ENCODE measurements around the gene MTCL1.

The MTCL1 gene

DNA sequence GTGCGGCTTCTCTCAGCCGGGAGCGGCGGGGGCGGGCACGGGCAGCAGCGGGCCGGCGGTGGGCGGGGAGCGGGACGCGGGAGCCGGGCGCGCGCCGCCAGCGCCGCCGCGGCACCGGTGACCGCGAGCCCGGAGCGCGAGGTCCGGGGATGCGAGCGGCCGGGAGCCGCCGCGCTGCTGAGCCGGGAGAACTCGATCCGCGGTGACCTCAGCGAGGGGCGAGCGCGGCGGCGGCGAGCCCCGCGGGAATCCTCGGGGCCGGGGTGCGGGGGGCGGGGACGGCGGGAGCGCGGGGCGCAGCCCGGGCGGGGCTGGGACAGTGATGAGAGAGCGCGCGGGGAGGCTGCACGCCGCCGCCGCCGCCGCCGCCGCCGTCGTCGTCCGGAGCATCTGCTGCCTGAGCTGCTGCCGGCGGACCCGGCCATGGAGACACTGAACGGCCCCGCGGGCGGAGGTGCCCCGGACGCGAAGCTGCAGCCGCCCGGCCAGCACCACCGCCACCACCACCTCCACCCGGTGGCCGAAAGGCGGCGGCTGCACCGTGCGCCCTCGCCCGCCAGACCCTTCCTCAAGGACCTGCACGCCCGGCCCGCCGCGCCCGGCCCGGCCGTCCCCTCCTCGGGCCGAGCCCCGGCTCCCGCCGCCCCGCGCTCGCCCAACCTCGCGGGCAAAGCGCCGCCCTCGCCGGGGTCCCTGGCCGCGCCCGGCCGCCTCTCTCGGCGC is at the start of gene MTCL1:
Gene MTCL1 (plus strand): TSS at position 319 of the 723 bp plus-strand sequence. CDS start 105 bp downstream, at position 424.
- DNase-seq: peak in 1 of 3 donors; percentile 41

DNA sequence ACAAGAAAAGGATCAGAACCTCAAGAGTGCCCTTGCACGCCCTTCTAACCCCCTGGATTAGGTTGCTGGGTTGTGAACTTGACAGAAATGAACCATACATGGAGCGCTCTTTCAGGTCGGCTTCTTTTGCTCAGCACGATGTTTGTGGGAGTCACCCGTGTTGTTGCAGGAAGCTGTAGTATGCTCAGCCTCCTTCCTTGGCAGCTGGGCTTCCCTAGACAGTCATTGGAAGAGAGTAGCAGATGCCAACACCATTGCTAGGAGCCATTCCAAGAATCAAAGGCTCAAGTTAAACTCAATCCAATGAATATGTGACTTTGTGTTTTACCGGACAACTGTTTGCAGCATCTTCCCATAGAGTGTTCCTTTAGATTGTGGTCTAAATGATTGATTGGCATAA is 49.1 kb upstream of the MTCL1 start:
- no peak for DNase-seq

DNA sequence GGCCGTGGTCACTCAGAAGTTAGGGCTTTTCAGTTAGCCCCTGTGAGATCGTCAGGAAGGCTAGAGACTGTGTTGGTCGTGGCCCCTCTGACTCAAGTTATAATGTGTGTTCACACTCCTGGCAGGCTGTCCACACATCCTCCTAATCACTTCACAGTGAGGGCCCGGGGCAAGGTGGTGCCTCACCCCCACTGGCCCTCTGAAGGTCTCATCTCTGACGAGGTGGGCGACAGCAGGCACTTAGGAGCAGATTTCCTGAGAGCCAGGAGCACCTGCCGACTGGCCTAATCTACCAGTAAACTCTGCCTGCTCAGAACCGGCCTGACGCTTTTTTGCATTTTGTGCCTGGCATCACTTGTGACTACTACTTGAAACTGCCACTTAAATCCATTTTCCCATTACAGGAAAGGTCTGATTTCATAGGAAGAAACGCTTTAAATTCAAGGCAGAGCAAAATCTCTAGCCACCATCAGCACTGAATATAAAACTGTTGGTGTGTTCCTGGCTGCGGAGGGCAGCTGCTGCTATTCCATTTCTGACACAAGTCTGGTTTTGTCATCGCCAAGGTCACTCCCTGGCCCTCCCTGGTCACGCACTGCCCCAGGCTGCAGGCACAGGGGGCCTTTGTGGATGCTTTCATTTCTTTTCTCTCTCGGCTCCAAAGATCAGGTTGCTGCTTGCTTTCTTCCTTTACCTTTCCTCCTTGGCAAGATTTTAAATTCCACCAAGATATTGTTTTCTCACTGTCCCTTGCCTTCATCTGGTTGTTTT is 48.1 kb upstream of the MTCL1 start:
- no peak for DNase-seq

DNA sequence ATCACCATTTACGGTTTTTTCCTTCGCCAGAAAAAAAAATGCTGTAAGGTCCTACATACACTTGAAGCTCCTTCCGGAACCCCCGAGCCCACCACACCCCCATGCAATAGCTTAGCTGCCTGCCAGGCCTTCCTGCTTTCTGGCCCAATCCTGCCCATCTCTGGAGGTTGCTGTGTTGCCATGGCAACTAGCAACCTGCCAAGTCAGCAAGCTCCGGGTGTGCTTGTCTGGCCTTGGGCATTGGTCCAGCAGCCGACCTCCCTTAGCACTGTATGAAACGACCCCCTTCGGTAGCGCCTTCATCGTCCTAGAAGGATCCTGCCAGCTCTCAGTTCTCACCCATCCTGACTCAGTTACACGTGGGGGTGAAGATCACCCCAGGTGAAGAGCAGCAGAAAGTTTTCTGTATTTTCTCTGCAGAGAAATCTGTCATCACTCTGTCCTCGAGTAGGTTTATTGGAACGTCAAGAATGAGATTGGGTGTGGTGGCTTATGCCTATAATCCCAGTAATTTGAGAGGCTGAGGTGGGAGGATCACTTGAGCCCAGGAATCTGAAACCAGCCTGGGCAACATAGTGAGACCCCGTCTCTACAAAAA is 47.4 kb upstream of the MTCL1 start:
- no peak for DNase-seq

DNA sequence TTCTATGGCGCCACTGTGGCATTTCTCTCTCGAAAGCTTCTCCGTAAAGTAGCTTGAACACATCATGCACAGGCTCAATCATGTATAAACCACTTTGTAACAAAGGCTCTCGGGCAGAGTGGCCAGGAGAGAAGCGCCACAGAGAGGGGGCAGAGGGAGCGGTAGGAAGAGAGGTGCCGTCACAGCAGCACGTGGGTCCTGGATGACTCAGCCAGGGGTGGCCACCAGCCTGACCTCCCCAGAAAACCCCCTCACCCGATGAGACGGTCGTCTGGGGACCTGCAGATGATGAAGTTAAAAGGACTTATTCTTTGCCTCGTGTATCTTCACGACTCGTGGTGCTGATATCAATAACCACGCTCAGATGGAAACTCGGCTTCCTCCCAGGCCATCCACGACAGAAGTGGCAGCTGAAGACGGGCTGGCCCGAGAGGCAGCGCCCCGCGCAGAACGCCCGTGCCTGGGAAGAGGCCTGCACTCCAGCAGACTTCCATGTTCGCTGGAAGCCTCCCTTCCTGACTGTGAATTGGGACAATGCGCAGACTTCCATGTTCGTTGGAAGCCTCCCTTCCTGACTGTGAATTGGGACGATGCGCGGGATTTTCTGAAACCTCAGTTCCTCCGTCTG is 46.4 kb upstream of the MTCL1 start:
- DNase-seq: no peak

DNA sequence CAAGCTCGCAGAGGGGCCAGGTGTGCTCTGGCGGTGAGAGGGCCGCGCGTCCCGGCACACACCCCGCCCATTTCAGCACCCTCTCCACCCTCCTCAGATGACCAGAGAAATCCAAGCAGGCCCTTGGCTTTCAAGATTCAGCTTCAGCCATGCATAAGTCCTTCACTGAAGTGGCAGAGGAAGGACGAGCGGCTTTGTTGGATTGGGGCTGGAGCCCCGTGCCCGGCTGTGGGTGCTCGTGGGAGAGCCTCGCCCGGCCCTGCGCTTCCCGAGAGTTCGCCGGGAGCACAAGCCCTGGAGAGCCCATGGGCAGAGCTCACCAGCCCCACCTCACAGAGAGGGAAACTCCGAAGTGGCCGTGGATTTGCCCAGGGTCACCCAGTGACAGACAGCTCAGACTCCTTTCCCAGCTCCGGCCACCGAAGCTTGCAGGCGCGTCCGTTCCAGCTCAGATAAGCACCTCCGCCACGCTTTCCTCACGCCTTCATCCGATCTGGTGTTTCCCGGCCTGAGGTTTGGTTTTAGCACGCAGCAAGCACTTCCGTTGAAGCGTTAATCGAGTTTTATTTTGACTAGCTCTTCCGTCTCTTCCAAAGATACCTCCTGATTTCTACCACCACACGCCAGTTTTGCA is 45.6 kb upstream of the MTCL1 start:
- DNase-seq: no peak

DNA sequence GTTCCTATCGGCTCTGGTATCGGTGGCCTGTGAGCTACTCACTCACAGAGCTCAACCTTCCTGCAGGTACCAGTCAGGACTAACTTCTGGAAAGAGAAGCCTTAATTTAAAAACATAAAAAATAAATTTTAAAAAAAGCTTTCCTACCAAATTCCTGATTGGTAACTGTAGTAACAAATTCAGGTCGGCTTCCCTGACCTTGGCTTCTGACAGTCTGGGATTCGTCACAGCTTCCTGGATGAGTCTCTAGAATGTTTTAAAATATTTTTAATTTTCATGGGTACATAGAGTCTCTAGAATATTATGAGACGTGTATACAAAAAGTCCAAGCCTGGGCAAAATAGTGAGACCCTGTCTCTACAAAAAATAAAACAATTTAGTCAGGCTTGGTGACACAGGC is 45.0 kb upstream of the MTCL1 start:
- no peak for DNase-seq

DNA sequence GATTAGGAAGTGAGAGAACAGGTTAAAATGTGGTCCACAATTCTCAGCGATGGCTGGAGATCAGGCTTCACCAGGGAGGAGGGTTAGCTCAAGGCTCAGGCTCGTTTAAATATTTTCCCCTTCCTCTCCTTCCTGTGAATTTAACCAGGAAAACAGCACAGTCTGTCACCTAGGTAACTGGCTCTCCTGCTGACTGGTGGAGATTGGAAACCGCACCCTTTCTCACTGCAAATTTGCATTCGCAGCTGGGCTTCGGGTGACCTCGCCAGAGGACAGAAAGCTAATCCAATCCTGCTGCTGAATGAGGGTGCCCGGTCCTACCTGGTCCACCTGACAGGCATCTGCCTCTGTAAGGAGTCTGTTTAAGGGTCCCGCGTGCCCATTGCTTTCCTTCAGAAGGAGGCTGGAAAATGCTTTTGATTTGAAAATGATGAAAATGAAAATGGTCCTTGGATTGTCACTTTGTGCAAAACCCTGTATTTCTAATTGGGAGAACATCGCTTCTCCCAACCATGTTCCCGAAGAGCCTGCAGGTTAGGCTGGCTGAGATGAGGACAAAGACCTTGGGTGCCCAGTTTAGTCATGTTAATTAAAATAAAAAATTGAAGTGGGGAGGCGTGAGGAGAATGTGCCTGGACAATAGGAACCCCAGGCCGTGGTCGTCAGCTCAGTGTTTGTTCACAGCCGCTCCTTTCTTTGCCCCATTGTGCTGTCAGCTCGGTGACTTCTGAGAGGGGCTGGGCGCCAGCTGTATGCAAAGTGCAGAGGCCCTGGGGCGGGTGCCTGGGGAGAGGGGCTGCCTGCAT is 43.4 kb upstream of the MTCL1 start:
- DNase-seq: no peak

DNA sequence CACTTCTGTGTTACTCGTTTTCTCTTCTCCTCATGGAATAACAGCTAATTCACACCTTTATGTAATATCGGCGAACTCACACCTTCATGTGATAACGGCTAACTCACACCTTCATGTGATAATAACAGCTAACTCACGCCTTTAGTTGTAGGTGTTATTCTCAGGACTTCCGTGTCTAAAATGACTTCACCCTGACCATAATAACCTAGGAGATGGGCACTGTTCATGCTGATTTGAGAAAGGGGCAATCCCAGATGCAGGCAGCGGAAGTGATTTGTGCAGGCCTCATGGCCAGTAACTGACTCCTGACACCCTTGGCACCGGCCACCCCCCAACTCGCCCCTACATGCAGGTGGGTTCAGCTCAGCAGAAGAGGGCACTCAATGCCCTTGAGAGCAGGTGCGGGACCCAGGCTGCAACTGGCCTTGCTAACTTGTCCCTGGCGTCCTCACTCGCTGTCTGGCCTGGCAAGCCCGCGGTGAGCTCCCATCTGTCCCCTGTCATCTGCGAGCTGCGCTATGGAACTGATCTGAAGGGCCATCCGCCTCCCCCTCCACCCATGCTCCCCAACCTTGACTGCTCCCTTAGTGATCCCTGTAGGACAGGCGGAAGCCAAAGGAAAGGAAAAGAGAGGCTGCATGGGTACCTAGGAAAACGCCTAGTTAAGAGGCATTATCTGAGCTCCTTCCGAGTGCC is 42.6 kb upstream of the MTCL1 start:
- no peak for DNase-seq

DNA sequence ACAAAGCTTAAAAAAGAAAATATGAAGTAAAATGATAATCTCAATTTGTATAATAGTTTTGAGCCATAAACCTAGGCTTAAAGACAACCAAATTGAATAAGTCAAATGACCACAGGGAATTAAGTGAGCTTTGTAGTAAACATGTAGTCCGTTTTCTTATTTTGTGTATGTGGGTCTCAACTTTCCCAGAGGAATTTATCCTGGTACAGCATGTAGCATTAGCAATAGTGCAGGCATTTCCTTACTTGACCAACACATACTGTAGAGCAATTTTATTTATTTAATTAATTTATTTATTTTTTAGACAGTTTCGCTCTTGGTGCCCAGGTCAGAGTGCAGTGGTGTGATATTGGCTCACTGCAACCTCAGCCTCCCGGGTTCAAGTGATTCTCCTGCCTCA is 37.5 kb upstream of the MTCL1 start:
- DNase-seq: no peak

DNA sequence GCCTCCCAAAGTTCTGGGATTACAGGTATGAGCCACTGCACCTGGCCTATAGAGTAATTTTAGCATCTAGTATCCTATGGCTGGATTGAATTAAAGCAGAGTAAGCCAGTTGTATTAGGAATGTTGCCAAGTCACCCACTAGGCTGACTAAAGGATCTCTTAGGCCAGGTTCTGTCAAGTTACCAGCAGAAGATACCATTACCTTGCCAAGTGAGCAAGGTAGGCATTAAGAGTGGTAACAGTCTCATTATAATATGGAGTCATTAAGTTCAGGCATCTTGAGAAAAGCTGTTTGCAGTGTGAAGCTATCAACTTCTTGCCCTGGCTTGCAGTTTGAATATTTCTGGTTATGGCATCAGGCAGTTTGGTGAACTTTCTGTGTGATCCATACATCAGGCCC is 37.0 kb upstream of the MTCL1 start:
- no peak for DNase-seq

DNA sequence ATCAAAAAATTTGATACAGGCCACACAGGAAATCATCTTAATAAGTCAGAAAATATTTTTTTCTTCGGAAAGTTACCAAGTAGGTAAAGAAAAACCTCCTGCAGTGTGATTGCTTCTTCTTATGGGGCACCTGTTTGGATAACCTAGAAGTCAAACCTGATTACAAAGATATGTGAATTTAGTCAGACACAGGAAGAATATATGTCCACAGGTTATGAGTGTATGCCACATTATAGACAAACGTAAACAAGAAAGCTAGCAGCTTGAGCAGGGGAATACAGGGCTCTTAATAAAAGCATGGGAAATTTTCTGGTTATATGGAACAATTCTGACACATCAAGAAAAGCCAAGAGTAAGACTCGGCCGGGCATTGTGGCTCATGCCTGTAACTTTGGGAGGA is 35.8 kb upstream of the MTCL1 start:
- DNase-seq: no peak

DNA sequence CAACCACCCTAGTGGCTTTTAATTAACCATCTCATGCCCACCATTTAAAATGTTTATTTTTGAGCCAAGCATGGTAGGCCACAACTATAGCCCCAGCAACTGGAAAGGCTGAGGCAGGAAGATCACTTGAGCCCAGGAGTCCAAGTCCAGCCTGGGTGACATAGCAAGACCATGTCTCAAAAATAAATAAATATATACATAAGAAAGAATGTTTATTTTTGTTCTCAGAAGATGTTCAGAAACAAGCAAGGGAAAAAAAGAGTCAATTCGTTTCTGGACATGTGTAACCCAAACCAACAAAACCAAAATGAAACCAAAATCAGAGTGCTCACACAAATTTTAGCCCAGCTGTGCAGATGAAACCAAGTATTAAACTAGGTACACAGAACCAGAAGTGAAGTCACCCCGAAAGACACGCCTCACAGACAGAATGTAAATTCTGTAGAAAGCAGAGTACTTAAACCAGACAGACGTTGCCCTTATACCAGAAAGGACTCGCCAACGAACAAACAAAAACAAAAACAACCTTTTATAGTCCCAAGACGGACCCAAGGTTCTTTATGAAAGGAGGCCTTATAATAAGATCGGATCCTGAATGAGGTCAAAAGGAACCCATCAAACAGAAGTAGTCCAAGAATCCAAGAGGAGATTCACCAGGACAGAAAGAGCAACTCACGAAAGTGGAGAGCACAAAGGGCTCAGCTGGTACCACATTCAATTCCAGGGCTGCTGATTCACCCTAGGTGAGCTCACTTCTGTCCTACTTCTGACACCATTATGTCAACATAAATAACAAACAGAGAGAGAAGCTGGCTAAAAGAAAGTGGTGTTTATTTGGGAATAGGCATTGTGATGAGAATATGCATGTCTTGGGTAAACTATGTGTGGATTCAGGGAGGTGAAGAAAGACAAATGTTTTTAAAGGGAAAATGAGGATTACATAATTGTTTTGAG is 31.8 kb upstream of the MTCL1 start:
- no peak for DNase-seq

DNA sequence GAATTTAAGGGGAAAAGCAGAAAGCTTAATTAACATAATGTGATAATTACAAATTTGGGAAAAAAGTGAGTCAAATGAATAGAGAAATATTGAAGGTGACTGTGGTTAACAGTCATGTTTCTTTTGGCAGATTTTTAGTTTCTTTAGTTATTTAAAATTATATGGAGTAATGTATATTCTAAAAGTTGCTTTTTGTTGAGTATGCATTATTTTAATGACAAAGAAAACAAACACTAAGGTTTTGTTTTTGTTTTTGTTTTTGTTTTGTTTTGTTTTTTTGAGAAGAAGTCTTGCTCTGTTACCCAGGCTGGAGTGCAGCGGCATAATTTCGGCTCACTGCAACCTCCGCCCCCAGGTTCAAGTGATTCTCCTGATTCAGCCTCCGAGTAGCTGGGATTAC is 30.3 kb upstream of the MTCL1 start:
- DNase-seq: no peak

DNA sequence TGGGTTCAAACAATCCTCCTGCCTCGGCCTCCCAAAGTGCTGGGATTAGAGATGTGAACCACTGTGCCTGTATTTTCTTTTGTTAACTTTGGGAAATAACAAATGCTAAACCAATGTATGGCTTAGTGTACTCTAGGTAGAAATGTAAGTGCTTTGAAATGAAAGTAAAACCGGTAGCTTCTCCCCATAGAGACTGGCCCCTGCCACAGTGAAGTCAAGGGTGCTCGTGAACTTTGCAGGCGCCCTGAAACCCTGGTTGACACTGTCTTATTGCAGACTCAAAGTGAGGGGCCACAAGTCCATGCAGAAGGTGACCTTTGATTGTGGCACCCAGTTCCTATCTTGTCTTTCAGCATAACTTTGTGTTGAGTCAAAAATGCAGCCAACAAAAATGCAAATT is 24.2 kb upstream of the MTCL1 start:
- no peak for DNase-seq

DNA sequence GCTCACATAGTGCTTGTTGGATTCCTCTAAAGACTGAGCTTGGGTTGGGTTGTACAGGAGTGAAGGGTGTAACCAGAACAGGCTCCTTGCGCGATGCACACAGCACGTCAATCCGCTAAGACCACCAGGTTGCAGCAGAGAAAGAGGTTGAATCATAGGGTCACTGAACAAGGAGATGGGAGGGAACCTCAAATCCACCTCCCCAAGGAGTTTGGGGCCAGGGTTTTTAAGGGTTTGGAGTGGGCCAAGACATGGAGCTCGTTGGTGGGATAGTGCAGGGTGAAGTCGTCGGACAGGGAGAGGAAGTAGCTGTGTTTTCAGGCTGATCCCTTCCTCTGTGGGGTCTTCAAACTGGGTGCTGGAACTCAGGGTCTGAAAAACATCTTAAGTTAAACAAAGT is 20.8 kb upstream of the MTCL1 start:
- no peak for DNase-seq

DNA sequence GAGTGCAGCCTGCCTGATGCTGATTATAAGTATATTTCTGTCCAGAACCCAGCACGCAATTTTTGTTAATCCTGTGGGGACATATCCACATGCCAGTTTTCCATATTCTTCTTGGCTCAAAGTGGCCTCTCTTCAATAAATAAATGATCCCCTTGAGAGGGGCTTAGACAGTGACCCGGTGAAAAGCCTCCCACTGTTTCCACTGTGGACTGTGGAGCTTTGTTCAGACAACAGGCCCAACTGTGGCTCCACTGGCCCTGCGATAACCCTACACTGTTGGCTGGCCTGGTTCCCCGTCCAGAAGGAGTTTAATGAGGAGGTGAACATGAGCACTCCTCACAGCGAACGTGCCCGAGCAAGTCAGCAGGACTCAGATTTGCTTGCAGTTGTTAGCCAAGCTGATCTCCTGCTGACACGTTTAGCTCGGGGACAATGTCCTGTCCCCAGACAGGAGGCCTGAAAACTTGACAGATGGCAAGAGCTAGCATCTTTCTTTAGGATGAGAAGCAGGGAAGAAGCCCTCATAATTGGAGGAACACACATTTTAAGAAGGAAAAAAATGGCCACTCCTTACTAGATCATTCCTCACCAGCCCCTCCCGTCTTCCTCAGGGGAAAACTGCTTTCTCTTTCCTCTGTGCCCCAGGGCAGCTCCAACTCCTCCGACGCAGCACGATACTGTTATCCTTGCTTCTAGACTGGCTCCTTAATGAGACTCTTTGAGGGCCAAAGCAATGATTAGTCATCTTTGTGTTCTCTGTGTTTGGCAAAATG is 20.0 kb upstream of the MTCL1 start:
- no peak for DNase-seq

DNA sequence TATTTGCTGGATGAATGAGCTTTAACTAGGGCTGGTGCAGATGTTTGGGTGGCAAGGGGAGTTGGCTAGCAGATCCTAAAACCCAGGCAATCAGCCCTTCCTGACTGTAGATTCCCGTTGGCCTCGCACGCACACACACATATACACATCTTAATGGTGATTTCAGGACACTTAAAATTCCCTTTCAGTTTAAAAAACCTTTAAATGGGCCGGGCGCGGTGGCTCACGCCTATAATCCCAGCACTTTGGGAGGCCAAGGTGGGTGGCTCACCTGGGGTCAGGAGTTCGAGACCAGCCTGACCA is 19.5 kb upstream of the MTCL1 start:
- no peak for DNase-seq

DNA sequence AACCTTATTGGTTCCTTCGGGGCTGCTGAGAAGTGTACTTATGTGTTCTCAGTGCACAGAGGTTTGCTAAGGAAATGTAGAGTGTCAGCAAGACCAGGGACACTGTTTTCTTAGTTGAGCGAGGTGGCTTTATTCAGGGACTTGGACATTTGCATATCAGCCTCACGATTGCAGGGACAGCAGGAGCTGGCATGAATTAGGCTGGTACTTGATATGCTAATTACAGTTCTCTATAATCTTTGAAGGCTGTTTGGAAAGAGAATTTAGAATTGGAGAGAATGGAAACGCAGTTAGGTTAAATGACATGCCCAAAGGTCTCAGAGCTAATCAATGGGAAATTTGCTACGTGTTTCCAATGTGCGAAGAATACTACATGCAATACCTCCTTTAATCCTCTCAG is 18.7 kb upstream of the MTCL1 start:
- DNase-seq: no peak
